HG02610 (cell line): ENCODE results near the gene SLC25A47.
"Not testable (repeated sequence)": the region's sequence is repeated elsewhere in the genome, so short reads cannot be mapped to it uniquely, and the experiment has no call there.

Source experiments
- ATAC-seq: cut with Tn5 transposase; IDR thresholded peaks from one replicate; pipeline ENCODE4 v1.9.1; 2021; ENCODE audit warnings: mild to moderate bottlenecking, moderate library complexity; ENCODE audit not compliant: unreplicated experiment

The SLC25A47 gene

DNA sequence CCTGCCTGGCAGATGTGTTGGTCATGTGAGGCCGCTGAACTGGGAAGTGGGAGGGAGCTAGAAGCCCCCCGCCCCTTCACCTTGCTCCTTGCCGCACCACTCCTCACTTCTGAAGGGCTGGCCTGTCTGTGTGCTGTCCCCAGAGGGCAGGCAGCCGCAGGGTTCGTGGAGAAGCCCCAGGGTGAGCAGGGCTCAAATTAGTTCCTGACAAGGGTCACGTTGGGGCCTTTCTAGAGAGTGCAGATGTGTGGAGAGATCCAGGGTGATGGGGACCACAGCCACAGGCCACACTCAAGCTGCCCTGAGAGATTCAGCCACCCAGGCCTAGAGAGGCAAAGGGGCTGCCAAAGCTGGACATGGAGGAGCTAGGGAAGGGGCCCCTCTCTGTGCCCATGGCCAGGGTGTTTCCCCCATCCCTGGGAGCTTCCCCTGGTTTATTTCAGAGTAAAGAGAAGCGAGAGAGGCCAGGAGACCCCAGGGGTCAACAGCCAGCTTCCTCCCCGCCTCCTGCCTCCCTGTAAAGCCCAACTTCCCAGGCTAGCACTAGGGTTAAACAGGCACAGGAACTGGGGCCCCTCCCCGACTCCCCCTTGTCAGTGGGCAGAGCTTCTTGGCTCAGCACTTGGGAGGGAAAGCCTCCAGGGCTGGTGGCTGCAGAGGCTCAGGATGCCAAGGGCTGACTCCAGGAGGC is 33.1 kb upstream of the SLC25A47 start:
- no peak for ATAC-seq

DNA sequence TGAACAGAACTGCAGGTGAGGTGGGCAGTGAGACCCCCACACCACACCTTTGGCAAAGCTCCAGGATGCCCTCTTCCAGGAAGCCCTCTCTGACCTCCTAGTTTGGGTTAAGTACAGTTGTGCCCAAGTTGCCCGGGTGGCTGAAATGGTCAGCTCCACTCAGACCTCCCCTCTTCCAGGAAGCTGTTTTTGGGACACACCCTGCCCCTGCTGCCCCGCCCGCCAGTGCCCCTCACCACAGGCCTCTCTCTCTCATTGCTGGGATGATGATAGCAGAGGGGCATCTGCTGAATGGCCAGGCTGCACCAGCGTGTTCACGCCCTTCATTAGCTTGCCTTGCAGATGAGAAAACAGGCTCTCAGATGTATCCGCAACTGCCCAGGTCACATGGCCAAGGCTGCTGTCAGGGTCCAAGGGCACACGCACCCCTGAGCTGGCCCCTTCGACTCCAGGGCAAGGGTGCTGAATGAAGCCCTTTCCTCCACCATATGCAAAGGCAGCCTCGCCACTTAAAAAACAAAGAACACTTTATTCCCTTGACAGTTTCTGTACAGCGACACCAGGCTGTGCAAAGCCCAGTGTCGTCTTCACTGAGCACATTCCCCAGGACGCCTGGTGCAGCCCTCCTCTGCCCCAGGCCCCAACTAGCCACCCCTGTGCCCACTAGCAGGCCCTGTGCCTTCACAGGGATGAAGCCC is 32.4 kb upstream of the SLC25A47 start:
- no peak for ATAC-seq

DNA sequence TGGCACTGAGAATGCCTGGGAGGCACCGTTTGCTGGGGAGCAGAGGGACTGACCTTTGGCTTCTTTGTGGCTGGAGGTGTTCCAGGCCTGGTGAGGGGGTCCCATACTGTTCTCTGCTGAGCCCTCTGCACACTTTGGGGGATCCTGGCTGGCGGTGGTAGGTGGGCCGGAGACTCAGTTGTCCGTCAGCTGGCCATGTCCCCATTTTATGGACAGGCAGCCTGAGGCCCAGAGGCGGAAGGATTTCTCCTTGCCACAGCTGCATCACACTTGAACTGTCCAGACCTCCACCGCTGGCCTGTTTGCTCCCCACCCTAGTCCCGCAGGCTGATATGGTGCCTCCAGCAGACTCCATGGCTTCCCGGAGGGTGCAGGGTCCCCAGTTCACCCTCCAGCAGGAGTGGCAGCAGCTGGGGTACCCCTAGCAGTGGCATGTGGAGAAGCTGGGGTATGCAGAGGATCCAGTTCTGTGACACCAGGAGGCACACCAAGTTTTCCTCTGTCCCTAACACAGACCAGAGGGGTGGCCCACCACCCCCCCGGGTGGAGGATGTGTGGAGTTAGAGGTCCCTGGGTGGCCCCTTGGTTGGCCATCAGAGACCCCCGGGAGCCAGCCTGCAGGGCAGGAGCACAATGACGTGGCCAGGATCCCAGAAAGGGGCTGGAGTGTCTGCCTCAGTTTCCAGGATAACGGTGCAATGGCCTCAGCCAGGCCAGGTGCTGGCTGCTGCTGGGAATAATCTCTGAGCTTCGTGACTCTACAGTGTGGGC is 31.6 kb upstream of the SLC25A47 start:
- no peak for ATAC-seq

DNA sequence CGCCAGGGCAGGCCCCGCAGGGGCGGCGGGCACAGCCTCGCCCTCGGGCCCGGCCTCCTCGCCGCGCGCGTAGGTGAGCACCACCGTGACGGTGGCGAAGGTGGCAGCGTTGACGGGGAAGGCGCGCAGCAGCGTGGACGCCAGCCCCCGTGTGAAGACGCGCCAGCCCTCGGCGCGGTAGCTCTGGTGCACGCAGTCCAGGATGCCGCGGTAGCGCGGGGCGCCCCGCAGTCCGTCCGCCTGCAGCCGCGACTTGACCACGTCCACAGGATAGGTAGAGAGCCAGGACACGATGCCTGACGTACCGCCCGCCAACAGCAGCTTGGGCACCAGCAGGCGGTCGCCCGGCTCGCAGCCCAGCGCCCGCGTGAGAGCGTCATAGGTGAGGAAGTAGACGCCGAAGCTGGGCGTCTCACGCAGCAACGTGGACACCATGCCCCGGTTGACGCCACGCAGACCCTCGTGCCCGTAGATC is 30.8 kb upstream of the SLC25A47 start:
- no peak for ATAC-seq

DNA sequence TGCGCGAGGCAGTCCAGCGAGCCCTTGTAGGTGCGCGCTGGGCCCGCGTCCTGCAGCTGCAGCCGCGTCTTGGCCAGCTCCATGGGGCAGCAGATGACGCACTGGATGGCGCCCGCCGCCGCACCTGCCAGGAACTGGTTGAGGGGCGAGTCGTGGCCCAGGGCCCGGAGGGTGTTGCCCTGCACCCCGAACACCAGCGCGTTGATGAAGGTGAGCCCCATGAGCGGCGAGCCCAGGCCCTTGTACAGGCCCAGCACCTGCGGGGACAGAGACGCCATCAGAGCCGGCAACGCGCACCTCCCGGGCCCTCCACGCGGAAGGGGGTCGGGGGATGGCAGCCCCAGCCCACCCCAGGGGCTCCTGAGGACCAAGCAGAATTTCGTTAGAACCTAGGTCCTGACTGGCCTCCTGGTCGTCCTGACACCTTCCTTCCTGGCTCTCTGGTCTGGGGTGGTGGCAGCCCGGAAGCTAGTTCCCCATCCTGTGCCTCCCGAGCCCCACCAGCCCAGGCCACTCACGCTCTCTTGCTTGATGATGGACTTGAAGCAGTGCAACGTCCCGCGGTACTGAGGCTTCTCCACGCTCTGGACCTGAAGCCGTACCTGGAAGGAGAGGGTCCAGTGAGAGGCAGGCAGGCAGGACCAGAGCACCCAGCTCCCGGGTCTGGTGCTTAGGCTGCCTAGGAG is 30.2 kb upstream of the SLC25A47 start:
- ATAC-seq = no peak

DNA sequence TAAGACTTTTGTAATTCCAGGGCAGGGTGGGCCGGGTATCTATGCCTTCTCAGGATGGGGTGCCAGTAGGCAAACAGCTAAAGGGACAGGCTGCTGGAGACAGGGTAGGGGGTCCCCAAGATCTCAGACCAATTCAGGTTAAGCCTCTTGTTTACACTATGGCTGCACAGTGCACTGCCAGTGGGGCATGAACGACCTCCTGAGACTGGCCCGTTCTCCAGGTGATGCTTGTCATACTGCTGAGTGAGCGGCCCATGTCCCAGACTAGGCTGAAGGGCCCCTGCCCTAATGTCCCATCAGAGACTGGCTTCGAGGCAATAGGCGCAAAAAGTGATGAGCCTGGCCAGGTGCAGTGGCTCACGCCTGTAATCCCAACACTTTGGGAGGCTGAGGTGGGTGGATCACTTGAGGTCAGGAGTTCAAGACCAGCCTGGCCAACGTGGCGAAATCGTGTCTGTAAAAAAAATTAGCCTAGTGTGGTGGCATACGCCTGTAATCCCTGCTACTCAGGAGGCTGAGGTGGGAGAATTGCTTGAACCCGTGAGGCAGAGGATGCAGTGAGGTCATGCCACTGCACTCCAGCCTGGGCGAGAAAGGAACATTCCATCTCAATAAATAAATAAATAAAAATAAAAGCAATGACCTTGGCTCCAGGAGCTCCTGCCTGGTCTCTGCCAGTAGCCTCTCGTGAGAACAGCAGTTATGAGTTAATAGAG is 29.5 kb upstream of the SLC25A47 start:
- ATAC-seq = no peak

DNA sequence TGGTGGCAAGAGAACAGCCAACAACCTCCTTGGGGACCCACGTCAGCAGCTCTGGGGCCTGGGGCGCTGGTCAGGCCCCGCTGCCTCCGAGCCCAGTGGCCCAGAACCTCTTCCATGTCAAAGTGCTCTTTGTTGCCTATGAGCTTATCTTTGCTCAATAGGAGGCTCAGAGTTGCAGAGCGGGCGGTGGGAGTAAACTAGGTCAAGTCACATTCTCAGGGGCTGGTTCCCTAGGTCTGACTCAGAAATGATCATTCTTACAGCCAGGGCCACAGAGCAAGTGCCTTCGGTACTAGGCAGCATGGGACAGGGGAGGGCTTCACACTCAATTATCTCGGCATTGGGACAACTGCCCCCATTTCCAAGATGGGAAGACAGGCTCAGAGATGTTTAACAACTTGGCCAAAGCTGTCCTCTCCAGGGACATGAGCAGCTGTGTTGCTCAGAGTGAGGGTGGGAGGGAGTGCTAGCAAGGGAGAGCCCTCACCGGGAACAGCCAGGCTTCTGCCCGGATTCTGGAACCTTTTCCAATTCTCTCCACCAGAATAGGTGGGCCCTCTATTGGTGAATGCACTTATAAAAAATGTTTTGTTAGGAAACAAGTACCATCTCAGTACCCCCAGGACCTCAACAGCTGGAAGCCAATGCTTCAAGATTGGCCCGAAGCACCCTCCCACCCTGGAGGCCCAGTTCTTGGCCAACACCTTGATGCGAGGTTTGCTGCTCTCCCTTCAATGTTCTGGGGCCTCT is 28.8 kb upstream of the SLC25A47 start:
- ATAC-seq = peak; percentile 54

DNA sequence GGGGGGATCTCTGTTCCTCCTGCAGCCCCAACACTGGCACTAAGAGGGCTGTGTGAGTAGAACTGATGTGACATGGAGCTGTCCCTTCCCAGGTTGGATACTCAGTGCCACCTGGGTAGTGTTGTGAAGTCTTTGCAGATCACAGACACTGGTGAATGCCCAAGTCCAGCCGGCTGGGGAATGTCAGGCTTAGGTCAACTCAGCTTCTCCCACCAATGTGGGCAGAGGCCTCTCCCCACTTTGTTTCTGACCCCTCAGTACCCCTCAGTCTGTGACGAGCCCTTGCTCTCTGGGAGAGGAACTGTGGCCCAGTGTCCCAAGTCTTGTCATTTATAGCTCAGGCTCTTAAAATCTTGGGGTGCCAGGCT is 28.2 kb upstream of the SLC25A47 start:
- ATAC-seq = no peak

DNA sequence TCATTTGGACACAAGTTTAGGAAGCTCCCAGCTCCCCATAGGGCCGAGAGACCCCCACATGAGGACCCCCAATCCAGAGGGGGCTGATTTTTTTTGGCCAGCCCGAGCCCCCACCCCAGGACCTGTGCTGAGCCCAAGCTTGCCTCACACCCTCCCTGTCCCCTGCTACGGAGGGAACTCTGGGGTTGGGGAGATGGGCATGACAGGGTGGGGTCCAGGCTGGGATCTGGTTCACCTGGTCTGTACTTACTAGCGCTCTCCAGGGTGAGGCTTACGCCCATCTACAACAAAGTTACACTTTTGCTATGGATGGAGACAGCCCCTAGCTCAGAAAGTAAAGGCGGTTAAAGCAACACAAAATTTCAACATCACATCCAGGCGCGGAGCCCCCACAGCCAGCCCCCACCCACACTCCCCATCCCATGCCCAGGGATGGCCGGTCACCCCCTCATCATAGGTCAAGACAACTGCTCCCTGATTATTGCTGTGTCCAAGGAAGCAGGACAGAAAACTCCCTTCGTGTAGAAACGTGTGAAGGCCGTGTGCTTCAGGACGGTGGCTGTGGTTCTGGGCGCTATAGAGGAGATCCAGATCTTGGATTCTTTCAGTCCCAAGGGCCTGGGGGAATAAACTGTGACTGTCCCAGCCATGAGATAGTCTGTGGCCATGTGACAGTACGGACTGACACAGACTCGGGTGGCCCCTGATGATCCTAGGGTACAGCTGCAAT is 27.6 kb upstream of the SLC25A47 start:
- no peak for ATAC-seq

DNA sequence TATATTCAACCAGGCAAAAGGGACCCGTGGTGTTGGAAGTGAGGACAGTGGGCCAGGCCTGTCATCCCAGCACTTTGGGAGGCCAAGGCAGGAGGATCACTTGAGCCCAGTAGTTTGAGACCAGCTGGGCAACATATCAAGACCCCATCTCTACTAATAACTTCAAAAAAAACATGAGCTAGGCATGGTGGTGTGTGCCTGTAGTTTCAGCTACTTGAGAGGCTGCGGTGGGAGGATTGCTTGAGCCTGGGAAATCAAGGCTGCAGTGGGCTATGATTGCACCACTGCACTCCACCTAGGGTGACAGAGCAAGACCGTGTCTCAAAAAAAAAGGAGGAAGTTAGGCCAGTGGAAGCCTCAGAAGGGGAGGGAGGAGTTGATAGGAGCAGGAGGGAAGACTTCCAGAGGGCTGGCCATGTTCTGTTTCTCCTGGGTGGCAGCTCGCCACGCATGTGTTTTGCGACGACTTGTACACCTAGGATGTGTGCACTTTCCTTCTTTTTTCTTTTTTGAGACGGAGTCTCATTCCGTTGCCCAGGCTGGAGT is 27.0 kb upstream of the SLC25A47 start:
- ATAC-seq = no peak

DNA sequence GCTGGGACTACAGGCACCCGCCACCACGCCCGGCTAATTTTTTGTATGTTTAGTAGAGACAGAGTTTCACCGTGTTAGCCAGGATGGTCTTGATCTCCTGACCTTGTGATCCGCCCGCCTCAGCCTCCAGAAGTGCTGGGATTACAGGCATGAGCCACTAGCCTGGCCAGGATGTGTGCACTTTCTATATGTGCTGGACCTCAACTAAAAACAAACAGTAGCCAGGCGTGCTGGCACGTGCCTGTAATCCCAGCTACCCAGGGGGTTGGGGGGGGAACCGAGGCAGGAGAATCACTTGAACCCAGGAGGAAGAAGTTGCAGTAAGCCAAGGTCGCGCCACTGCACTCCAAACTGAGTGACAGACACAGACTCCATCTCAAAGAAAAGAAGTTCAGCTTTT is 26.4 kb upstream of the SLC25A47 start:
- ATAC-seq = not testable (repeated sequence)

DNA sequence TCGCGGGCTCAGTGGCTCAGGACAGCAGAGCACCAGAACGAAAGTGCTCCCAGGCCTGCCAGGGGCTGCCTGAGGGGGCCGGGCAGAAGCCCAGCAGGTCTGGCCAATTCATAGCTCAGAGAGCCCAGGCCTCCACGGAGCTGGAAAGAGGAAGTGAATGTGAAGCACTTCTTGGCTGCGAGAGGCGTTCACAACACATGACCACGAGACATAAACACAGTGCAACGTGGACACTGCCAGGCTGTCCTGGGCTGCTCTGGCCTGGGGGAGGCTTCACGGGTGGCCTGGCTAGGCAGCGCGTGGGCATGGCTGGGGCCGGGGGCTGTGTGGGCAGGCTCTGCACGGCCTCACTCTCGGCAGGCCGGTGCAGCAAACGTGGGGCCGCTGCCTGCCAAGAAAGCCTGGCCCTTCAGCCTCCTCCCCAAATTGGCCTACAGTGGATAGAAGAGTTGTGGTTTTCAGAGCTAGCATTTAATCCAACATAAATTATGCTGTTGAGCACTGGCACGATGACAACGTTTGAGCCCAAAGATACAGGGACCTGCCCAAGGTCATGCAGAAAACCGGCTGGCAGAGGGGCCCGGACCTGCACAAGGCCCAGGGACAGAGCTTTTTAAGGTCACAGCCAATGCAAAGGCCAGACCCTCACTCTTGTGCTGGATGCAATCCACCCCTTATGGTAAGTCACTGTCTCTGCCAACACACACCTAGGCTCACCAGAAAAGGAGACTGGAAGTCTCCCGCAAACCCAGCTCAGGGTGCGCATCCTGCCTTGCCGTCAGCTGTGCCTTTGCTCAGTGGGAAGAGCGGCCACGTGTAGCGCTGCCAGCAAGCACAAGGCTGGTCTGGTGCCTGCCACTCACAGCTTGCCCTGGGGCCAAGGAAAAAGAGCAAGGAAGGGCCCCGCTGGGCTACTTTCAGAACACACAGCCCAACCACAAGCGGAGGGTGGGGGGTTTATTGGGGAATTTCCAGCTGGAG is 25.5 kb upstream of the SLC25A47 start:
- ATAC-seq = peak; percentile 63

DNA sequence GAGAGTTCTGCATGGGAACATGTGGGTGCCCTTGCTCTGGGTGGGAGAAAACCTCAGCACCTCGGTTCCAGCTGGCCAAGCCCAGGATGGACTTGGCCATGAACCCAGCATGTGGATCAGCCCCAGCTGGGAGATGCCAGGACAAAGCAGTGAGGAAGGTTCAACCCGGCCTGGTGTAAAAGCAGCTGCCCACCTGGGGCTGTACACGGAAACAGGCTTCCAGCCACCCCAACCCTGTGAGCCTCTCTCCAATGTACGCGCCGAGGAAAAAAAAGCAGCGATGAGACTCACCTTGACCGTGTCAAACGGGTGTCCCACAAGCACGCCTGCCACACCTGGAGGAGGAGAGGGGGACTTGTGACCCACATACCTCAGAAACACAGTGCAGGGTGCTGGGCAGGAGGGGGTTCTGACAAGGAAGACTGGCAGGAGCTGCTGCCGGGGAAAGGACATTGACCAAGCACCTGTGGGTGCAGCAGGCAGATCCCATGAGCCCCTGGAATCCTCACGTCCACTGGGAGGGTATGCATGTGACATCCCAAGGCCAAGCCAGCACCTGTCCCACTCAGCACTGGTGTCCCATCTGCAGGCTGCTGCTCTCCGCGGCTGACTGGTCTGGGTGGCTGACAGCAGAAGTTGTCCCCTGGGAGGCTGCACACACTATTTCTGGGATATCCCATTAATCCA is 24.4 kb upstream of the SLC25A47 start:
- no peak for ATAC-seq

DNA sequence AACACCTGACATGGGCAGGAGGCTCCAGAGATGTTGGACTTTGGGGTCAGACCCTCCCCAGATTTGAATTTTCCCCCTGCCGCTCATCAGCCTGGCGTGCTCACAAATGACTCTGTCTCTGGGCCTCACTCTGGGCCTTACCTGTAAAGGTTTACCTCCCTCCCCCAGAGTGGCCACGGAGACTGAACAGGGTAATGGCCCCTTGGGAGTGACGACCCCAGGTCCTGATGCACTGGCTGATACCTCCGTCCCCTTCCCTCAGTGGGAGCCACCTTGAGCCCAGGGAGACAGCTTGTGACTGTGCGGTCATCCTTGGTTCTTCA is 23.9 kb upstream of the SLC25A47 start:
- ATAC-seq = no peak

DNA sequence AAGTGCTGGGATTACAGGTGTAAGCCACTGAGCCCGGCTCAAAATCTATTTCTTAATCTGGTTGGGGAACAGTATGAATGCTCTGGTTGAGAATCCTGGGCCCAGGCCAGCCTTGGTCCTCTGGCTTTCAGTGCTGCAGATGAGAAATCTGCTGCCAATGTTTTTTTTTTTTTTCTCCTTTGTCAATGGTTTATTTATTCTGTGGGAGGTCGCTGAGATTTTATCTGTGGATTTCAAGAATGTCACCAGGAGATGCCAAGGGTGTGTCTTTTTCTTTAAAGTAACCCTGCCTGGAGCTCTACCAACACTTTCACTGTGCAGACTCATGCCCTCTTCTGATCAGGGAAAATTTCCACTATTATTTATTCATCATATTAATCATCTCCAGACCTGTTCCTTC is 20.5 kb upstream of the SLC25A47 start:
- no peak for ATAC-seq

DNA sequence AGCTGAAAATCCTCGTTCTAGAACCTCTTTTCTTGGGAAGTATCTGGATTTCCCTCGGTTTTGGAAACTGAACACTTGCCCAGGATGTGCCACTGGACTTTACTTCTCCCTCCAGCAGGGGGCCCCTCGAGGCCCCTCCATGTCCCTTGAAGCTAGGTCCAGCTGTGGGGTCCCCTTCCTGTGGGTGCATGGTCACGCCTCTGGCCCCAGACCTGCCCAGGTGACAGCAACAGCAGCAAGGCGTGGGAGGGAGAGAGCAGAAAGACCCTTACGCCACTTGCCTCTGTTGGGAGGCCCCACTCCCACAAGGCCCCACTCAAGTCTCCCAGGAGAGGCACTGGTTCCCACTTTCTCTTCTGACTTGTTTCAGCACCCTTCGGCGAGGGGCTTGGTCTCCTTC is 20.0 kb upstream of the SLC25A47 start:
- ATAC-seq = no peak

DNA sequence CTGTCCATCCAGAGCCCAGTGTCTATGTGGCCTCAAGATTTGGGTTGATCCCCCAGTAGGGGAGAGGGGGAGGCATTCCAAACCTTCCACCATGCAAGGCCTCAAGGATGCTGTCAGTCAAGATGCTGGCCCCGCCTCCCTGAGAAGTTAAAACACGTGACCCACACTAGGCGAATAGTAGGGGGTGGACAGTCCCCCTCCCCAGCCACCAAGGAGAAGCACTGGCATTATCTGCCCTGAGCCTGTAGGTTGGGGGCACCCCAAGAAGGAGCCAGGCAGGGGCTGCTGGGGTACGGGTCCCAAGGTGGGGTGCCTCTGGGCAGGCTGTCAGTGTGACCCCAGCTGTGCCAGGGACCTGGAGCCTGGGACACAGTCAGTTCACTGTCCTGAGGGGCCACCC is 19.2 kb upstream of the SLC25A47 start:
- ATAC-seq = no peak
